Activated CD4-positive, alpha-beta T cell treated with anti-CD3 and anti-CD28 coated beads for 1 hour (primary cell): ENCODE measurements around the gene ANKRD22.

Experiments
- DNase-seq: peaks from one replicate; pipeline ENCODE4 v3.0.0-alpha.2; 2020

The ANKRD22 gene

DNA sequence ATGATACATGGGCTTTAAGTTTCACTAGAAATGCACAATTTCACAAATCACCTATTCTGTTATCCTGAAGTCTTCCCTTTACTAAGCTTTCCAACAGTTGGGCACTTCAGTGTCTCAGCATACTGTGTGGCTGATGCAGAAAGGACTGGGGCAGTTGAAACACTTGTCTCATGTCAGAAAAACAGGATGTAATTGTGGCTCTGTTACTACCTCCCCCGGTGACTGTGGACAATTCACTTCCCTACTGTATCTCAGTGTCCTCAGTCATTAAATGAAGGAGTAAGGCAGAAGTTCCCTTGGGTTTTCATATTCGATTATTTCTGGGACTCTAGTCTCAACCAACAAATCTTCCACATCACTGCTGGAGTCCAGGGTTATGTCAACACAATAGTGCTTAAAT, 17.9 kb downstream of the ANKRD22 start:
- DNase-seq, result no peak

DNA sequence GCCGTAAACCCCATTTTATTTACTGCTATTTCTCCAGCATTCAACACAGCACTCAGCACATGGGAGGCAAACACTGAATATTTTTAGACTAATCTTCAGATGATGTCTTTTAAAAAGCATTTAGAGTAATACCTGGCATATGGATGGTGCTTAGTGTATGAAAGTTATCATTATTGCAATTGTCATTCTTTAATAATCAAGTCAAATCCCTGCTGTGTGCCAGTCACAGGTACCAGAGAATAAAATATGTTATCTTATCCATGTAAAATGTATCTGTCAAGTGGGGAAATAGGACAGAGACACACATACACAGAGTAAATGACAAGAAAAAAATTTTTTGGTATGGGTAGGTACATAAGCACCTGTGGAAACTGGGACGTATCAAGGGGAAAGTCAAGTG, 18.5 kb downstream of the ANKRD22 start:
- no peak for DNase-seq

DNA sequence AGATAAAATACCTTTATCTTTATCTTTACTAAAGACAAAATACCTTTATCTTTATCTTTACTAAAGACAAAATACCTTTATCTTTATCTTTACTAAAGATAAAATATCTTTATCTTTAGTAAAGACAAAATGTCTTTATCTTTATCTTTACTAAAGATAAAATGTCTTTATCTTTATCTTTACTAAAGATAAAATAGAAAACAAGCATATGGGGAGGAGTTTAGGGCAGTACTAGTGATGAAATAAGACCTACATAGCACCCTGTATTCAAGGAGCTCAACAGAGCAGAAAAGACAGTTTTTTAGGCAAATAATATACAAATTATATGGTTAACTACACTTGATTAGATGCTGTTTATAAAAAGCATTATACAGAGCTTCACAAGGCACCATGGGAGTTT, 19.3 kb downstream of the ANKRD22 start:
- DNase-seq, result no peak

DNA sequence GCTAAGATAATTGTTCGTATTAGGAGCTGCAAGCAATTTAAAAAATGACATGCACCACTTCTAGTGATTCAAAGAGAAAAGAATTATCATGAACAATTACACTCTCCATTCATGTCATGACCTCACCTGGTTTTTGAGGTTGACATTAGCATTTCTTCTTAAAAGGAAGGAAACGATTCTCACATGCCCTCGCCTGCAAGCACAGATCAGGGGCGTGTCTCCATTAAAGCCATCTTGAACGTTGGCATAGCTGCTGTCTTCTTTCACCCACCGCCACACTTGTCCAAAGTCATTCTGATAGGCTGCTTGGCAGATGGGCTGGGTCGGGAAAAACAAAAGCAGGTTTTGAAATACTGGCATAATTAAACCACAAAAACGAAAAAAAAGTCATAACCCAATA, 19.9 kb downstream of the ANKRD22 start:
- no peak for DNase-seq

DNA sequence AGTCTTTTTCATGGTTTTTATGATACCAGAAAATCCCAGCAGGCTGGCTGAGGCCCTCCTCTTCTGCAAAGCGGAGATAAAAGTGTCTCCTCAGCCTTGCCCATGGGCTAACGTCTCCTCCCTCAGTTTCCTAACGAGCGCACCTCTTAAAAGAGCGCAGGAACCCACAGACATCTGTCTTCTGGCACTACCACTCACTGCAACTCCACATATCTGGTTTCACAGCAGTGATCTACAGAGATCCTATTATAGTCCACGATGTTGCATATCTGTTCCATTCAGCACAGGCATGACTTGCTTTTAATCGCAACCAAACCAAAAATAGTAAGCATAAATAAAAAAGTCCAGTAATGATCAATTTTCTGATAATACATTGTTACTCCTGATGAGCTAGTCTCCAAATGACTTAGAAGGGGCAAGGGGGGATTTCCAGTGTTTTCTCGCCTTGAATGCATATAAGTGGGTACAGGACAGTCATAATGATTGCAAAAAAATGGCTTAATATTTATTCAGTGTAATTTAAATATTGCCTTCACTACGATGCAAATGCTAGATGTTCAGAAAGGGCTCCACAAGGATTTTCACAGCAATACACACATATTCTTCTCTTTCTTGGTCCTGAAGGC, 20.9 kb downstream of the ANKRD22 start:
- no peak for DNase-seq

DNA sequence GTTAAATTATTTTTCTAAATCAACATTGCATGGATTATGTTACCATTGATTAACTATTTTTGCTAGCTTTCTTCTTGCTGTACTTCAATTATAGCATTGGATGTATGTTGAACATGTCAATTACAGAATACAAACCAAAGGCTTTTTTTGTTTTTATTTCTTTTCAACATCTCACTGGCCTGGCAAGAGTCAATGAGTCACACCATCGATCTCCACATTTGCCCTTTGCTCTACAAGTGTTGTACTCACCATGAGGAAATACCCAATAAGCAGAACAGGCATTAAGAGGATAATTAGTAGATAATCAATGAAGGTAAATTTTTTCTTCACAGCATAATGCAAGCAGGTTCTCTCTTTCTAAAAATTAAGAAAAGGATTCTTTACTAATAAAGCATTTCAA, 23.3 kb downstream of the ANKRD22 start:
- no peak for DNase-seq

DNA sequence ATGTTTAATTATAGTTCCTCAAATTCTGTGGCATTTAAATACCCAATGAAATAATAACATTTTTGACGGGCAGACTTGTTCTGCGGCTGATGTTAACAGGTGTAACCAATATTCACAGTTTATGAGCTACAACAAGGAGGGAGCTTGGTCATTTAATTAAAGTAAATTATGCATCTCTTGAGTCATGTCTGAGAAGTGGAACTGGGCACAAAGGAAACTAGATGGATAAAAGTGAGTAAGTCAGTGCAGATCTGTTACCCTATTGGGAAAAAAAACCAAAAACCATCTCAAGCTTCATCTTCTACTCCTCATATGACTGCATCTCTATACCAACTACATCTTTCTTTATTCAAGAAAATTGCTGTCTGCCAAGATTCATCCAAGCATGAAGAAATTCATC, 24.0 kb downstream of the ANKRD22 start:
- DNase-seq, result no peak

DNA sequence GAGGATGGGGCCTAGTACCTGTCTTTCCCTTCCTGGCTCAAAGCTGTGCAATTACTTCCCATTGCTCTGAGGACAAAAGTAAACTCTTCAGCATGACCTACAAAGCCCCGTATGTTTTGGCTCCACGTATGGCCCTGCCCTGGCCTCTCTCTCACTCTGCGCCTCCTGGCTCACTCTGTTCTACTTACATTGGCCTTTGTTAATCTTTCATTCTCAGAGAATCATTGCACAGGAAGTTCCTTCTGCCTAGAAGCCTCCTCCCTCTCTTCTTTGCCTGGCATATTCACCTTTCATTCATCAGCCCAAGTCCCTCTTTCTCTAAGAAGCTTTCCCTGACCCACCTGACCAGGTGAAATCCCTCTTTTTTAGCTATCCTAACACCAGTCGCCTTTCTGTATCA, 25.3 kb downstream of the ANKRD22 start:
- DNase-seq, result no peak

DNA sequence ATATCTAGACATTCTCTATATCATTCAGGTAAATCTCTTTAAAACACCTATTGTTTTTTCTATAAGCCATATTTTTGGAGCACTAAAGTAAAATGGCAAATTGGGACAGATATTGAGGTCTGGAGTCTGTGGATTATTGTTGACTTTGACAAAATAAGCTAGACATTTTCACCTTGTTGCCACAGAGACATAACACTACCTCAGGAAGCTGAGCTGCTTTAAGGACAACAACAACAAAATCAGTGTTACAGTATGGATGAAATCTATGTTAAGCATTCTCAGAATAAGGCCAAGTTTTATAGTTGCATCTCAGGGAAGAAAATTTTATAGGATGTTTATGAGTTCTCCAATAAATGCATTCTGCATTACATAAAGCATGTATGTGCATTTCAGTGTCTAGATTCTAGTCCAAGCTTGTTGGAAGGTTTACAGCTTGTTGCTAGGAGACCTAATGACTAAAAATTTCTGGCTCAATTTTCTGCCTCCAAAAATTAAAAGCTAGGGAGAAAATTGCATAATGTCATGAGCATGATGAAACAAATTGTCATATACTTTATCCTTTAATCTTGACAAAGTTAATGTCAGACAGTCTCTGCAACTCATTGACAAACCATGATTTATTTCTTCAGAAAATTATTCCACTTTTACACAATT, 30.8 kb downstream of the ANKRD22 start:
- no peak for DNase-seq

DNA sequence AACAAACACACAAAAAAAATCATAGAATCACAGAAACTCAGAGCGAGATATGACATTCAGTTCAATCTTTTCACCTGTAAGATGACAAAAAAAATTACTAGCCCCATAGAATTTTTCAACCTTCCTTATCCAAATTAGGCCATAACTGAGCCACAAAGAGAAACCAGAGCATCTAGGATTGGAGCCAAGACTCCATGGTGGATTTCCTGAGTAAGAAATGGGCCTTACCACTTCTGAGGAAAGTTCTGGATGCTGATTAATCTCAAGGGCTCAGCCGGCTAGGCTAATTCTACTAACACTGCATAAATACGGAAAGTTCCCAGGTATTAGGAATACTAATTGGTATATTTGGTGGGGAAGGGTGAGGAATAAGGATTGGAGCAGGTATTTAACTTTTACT, 32.4 kb downstream of the ANKRD22 start:
- no peak for DNase-seq

DNA sequence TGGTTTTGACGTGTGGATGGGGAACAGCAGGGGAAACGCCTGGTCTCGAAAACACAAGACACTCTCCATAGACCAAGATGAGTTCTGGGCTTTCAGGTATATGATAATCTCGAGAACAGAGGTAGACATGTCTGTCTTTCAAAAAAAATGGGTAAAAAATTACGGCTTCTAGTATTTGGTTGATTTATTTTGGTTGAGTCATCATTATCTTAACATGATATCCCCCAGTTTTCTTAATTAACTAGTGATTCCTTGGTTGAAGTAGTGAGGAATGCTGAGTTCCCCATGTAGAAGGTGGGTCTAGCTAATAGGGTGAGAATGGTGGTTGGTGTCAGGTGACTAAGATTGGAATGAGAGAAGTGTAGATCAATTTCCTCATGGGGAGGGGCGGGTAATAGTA, 38.4 kb downstream of the ANKRD22 start:
- DNase-seq, result no peak

DNA sequence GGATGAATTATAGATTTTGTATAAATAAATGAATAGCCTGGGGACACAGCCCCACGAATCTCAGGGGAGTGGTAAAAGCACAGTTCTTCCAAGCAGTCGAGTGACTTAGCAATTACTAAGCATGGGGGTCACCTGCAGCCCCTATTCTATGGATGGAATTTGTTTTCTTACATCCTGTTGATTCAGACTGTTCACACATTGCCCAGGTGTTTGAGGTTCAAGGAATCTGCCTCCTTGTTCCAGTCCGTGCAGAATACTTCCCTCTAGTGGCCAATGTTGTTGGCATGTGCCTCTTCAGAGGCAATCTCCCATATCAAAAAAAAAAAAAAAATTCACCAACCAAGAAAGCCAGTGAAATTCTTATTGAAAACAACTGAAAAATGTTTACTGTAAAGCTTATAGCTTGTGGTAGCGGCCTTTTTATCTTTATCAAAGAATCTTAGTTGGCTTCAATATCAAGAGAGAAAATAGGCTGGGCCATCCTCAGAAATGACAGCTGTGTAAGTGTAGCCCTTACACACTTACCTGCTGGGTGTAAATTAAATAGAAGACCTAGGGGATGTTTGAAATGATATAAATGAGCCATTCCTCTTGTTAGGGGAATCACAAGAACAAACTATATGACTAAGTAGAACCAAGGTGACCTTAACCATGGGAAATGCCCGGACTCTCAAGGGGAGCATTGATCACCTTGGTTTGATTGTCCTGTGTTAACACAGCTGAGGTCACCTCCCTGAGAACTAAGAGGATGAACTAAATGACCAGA, 41.3 kb downstream of the ANKRD22 start:
- DNase-seq, result no peak

DNA sequence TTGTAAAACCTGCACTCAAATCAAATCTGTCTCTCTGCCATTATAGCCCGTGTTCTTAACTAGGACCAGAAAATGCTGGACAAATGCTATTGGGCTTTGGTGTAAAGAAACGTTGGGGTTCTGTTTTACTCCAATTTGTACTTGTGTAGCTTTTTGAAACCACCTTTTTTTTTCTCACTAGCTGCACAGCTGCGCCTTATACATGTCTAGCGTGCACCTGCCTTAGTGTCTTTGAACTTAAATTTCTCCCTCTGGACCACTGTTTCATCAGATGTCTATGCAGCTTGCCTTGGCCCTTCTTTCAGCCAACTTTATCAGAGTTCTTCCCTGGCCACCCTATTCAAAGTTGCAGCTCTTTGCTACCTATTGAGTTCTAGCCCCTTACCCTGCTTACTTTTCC, 42.0 kb downstream of the ANKRD22 start:
- DNase-seq, result no peak

DNA sequence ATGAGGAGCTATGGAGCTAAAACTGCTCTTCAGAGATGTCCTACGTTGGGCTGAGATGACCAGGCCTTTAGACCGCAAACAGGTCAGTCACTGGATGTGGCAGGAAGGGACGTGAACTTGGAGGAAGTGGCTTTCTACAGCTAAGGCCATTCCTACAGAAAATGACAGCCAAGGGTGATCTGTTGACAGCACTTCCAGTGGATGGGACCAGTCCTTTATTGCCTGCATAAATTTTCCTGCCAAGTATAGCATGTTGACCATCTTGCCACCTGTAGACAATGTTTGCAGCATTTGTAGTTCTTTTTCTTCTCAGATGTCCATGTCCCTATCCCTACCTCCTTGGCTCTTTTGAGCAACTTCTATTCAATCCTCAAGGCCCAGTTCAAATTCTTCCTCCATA, 45.7 kb downstream of the ANKRD22 start:
- no peak for DNase-seq

DNA sequence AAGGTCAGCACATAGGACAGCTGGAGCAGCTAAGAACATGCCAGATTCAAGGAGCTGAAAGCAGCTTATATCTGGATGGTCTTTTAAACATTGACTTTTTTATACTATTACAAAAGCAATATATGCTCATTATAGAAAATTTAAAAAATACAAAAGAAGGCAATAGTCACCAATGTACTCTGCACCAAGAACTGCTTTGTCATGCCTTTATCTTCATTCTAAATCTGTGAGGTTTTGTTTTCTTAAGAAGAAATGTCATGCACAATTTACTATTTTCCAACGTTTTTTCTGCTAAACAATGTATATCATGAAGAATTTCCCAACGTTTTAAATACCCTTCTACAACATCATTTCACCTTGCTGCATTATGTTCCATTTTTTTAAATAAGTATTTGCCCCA, 46.3 kb downstream of the ANKRD22 start:
- DNase-seq, result no peak

DNA sequence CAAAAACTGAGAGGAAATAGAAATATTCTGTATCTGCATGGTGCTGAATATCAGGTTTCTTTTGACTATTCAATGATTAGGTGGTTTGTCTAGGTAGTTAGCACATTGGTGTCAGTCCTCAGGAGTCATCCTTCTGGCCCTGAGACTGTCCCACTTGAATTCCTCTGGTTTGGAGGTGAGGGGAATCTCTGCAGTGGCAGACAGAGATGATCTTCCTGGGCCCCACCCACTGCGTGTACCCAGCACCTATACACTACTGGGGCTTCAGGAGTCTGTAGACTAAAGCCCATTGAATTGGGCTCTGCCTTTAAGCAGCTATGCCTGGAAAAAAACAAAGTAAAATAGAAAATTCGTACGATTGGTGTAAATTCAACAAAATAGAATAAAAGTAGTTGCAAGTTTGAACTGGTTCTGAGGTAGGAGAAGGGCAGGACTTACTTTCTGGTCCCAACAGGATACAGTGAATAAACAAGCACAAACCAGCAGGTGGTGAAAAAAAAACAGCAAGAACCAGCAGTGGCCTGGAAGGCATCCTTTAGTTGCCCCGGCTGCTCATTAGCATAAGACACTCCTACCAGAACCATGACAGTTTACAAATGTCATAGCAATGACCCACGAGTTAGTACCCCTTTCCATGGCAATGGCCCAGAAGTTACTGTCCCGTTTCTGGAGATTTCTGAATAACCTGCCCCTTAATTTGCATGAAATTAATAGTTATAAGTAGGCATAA, 47.4 kb downstream of the ANKRD22 start:
- no peak for DNase-seq

DNA sequence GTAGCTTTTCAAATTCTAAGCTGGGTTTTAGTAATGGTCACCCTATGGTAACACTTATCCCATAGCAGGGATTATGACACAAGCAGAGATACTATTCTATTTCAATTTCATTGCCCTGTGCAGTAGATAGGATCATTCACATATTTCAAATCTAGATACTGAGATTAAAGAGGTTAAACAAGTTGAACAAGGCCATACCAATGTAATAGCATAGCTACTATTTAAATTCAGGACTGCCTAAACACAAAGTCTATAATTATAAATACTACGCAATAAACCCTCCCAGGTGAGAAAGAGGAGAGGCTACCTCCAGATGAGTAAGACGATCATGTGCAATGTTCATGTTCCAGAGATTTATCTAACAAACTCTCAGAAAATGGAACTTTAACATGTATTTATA, 48.0 kb downstream of the ANKRD22 start:
- DNase-seq, result no peak

DNA sequence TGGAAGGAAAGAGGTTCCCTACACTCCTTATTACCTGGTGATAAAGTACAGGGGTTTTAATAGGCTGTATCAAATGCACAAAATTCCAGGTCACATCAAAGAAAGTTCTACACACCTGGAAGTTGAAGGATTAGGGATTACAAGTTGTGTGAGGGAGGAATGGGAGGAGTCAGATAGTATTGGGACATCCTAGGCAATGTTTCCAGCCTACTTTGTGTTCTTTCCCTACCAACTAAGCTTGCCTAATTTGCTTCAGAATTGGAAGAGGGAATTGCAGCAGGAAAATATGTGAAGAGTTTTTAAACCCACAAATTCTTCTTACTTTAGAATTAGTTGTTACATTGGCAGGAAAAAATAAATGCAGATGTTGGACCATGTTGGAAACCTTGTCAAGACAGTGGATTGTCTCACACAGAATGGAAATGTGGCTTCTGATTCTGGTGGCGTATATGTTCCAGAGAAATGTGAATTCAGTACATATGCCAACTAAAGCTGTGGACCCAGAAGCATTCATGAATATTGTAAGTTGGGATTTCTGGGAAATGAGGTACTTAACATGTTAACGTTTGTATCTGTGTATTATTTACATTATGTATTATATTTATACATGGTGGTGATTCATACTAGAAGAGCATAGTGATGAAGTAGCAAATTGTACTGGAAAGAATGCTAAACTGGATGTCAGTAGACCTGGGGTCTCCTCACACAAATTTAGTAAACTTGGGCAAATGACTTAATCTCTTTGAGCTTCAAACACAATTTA, 48.9 kb downstream of the ANKRD22 start, which contains the start of gene LIPM:
Gene LIPM, plus strand, starts transcription at position 208 of the 763 bp plus-strand sequence. Its CDS starts 167 bp downstream, at position 375.
- no peak for DNase-seq

DNA sequence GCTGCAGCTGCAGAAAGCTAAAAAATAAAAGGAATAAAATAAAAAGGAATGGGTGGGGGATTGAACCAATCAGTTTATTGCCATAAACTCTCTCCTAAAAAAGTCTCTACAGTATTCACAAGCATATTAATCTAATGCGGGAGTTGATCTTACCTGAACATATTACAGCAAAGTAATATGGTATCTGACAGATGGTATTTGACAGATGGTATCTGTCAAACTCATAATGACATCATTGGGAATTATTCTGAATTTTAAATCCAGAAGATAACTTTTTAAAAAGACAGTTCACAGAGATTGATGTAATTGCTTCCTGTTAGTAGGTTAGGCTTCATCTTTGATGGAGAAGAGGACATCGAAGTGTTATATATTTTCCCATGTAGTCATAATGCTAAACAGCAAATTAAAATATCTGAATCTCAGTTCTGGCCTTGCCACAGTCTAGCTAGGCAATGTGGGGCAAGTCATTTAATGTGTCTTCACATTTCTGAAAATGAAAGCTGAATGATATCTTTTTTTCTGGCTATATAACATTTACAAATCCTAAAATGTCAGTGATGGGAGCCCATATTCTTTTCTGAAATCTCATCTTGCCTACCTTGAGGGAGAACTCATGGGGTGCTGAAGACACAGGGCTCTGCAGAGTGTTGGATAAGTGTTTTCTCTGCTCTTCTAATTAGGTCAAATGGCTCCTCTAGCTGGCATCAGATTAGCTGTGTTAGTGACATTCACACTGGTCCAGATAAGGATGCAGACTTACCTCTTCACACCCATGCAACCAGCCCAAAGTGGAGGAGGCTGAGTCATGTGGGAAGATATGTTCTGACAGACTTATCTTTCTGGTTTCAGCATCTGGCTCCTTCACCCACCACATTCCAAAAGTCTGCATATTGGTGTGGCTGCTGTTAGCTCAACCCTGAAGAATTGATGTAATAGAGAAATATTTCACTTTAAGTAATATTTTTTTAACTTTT, 51.2 kb downstream of the ANKRD22 start:
- no peak for DNase-seq

DNA sequence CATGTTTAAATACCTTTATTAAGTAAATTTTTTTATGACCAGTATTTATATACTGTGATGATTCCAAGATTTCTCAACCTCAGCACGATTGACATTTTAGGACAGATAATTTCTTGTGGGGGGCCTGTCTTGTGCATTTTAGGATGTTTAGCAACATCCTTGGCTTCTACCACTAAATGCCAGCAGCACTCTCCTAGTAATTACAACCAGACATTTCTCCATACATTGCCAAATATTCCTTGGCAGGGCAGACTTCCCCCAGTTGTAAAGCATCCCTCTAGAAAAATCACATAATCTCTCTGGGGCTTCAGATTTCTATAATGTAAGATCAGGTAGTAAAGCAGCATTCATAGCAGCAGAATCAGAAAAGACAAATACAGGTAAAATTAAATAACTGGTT, 56.9 kb downstream of the ANKRD22 start:
- DNase-seq, result no peak

DNA sequence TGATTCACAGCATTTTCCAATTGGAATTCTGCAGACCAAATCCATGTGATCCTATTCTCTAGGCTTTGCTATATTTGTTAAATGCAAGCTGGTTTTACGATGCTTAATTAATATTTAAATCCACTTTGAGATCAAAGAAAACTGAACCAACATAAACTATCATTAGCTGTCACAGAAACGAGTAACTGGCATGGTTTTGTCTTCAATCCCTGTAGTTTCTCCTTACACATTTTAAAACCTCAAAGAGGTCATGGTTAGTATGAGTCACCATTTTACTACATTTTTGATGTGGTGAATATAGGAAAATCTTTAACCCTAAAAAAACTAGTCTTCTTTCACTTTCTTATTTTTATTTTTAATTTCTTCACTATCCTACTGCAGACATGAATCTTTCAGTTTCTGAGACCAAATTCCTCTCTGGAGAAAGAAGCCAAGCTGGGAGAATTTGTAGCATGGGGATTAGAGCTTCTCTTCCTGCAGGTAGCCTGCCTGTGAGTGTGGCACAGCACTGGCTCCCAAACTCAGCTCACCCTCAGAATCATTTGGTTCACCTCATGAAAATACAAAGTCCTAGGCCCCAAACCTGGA, 57.8 kb downstream of the ANKRD22 start:
- no peak for DNase-seq
